Psoas muscle (tissue), 8 donors: Measurements from ENCODE around the gene KRT78. TPM values are rescaled to one million over a fixed set of nuclear protein-coding genes. Genes with fewer than 3 reads are reported as not detected.

Experiments
- ATAC-seq, 4 donors: fragments of 200-7000 bp; cut with Tn5 transposase; one replicate each; pipeline ENCODE4 v1.9.1; 2020; ENCODE audit warnings: moderate library complexity in 3 of 4, mild to moderate bottlenecking in 2 of 4
- DNase-seq, 2 donors: peaks; one replicate each; pipeline ENCODE4 v3.0.0-alpha.2; 2020
- H3K27ac ChIP-seq: fragments of 200-600 bp; one replicate; pipeline ENCODE4 v1.8.0; 2022
- H3K27me3 ChIP-seq, 3 donors: fragments of 200-600 bp in 1 of 3; one replicate each; pipeline versions ENCODE4 v1.6.1 to v1.8.0; 2013 to 2022; ENCODE audit warnings: low read length in 2 of 3, mild to moderate bottlenecking in 2 of 3, moderate library complexity in 1 of 3; ENCODE audit not compliant: insufficient read depth in 3 of 3
- H3K36me3 ChIP-seq, 2 donors: fragments of 200-600 bp in 1 of 2; one replicate each; pipeline versions ENCODE4 v1.6.1 to v1.8.0; 2013 to 2022; ENCODE audit warnings: low read depth in 1 of 2, mild to moderate bottlenecking in 1 of 2, moderate library complexity in 1 of 2; ENCODE audit not compliant: insufficient read depth in 1 of 2
- H3K4me1 ChIP-seq: fragments of 200-600 bp; one replicate; pipeline ENCODE4 v1.8.0; 2022
- H3K4me3 ChIP-seq: fragments of 200-600 bp; one replicate; pipeline ENCODE4 v1.8.0; 2022; ENCODE audit warnings: mild to moderate bottlenecking
- H3K9me3 ChIP-seq: fragments of 200-600 bp; one replicate; pipeline ENCODE4 v1.8.0; 2022
- CTCF ChIP-seq: fragments of 200-600 bp; IDR thresholded peaks from one replicate; pipeline ENCODE4 v1.8.0; 2022; ENCODE audit warnings: antibody characterized with exemption
- WGBS, 3 donors: extraction: QIAGEN DNeasy Blood & Tissue Kit; methylation state at CpG; one replicate each; pipeline versions ENCODE4 v1.1.6 to v1.1.7; 2013; 5-methylcytosine and 5-hydroxymethylcytosine counted together
- intact Hi-C, 2 donors: fragments of 100-400 bp; cut with DNase I; formaldehyde crosslinking; loops; one replicate each; pipeline versions ENCODE4 v1.11.0 to v1.14.2; 2022
- polyA plus RNA-seq, 3 donors: library from polyadenylated mRNA; stranded (reverse); fragments of 200-250 nt; gene quantifications; one replicate each; pipeline ENCODE4 v1.2.3, GENCODE V29; 2013
- total RNA-seq, 4 donors: library from RNA; stranded (reverse); fragmentation: NEBNext Ultra II Directional in 2 of 4; extraction: Animal tissue kit (Norgen Biotek cat#: 25700) in 2 of 4; gene quantifications; one replicate each; pipeline versions ENCODE4 v1.2.1 to v1.2.4, GENCODE V29; 2021 to 2023
- donor health status: healthy with polysubstance abuse.
- donor health status: DM: no; HTN: no; CAD: no; lungs with moderate emphysema.
- donor health status: Bipolar disorder and iron deficiency.
- donor health status: healthy.
- donor health status: DM: yes; HTN: yes; CAD: no.
- donor health status: DM: no; HTN: no; CAD: no.
- donor health status: DM: no; HTN: no; CAD: no.
- donor health status: DM: yes; HTN: yes; CAD: no.

KRT78 gene
- total and polyA plus RNA-seq, 7 donors, result 0.04 TPM; not detected in 6

DNA sequence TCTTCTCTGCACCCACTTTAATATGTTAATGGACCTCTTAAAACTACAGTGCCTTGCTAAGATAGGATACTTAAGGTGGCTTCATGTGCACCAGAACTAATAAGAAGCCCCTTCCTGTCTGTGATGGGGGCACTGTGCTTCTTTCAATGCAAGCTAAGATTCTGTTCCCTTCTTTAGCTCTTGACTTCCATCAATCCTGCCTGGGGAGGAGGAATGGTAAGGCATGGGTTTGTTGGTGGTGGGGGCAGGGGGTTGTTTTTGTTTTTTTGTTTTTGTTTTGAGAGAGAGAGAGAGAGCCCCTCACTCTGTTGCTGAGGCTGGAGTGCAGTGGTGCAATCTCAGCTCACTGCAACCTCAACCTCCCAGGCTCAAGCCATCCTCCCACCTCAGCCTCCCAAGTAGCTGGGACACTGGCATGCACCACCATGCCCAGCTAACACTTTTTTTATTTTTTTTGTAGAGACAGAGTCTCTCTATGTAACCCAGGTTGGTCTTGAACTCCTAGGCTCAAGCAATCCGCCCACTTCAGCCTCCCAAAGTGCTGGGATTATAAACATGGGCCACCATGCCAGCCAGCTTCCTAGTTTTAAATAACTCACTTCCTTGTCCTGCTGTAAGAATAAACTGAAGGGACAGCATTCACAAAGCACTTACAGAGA is 48.4 kb downstream of the KRT78 start:
- Histone ChIP-seq H3K4me1 (no peaks in the 10 kb centered on the region), H3K9me3 (no peaks in the 10 kb centered on the region), H3K27ac (no peak overlapping the region), H3K4me3 (no peak overlapping the region), H3K27me3 (no peaks in the 10 kb centered on the region), H3K36me3 (no peaks in the 10 kb centered on the region)
- no peak for DNase-seq
- intact Hi-C loops, result no loop called here
- 85 to 91% (median 91%) methylated on average over 1 of the region's 1 CpG for WGBS, 3 donors
- ATAC-seq, result no peak
- no peak for TF ChIP-seq CTCF

DNA sequence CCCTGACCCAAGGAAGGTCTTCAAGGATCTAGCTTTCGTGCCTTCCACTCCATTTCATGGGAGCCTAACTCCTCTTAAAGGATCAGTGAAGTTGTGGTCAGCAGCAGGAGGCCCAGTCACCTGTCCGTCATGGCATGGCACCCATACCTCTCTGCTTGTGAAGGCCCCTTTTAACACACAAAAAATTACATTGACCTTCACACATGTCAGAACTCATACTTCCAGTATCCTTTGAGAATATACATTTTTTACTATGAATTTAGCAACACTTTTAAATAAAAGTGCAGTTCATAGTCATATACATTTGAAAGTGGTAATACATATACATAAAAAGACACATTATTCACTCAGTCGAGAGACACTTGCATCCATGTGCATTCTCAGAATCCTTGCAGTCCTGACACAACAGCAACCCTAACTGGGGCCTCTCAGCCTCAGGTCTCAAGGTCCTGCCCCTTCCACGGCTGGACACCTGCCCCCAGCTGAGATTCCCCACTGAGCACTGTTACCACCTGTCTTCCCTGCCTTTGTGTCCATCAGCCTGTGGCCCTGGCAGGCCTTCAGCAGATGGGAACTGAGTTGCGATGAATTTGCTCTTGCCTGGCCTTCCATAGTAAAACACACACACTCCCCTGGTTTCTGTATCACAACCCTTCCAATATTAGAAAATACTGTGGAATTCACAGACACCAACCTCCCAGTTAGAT is 49.1 kb downstream of the KRT78 start:
- intact Hi-C loops, result no loop called here
- Histone ChIP-seq H3K27me3 (no peaks in the 10 kb centered on the region), H3K4me1 (no peaks in the 10 kb centered on the region), H3K4me3 (no peak overlapping the region), H3K27ac (no peak overlapping the region), H3K36me3 (no peaks in the 10 kb centered on the region), H3K9me3 (no peaks in the 10 kb centered on the region)
- TF ChIP-seq CTCF, result no peak
- no peak for ATAC-seq
- DNase-seq, result no peak
- 68 to 74% (median 72%) methylated on average over 5 of the region's 5 CpGs for WGBS, 3 donors

- Histone ChIP-seq H3K36me3 (no peaks in the 10 kb centered on the region), H3K4me1 (no peaks in the 10 kb centered on the region), H3K4me3 (no peak overlapping the region), H3K27me3 (no peaks in the 10 kb centered on the region), H3K27ac (no peak overlapping the region), H3K9me3 (no peaks in the 10 kb centered on the region)
- DNase-seq, result no peak
- no peak for ATAC-seq
- no peak for TF ChIP-seq CTCF
- intact Hi-C loops, result no loop called here
- WGBS, 3 donors, result 49 to 62% (median 52%) methylated on average over 7 of the region's 7 CpGs
These were observed 49.9 kb downstream of the KRT78 start for GRCh38 chr12:52798671-52799504.

GRCh38 chr12:52798003-52798670 is 50.7 kb downstream of the KRT78 start:
- intact Hi-C loops, result no loop called here
- Histone ChIP-seq H3K27ac (no peak overlapping the region), H3K4me3 (no peak overlapping the region), H3K9me3 (no peaks in the 10 kb centered on the region), H3K36me3 (no peaks in the 10 kb centered on the region), H3K27me3 (no peaks in the 10 kb centered on the region), H3K4me1 (no peaks in the 10 kb centered on the region)
- no peak for TF ChIP-seq CTCF
- 87 to 88% (median 87%) methylated on average over 4 of the region's 4 CpGs for WGBS, 3 donors
- no peak for ATAC-seq
- no peak for DNase-seq
